HEK293T (cell line): ENCODE results near the gene KIAA1549.

Source experiments
- ARNT ChIP-seq: fragments of 450-650 bp; IDR thresholded peaks from 2 replicates; pipeline ENCODE4 v1.6.1; 2017; ENCODE audit warnings: mild to moderate bottlenecking
- CTBP1 ChIP-seq: fragments of 450-650 bp; IDR thresholded peaks from 2 replicates; pipeline ENCODE4 v1.6.1; 2016; ENCODE audit warnings: borderline replicate concordance
- FOXA1 ChIP-seq: fragments of 450-650 bp; IDR thresholded peaks from 2 replicates; pipeline ENCODE4 v1.6.1; 2016; ENCODE audit warnings: mild to moderate bottlenecking
- FOXK2 ChIP-seq: fragments of 450-650 bp; IDR thresholded peaks from 2 replicates; pipeline ENCODE4 v1.6.1; 2016; ENCODE audit warnings: mild to moderate bottlenecking
- FOXM1 ChIP-seq: fragments of 450-650 bp; IDR thresholded peaks from 2 replicates; pipeline ENCODE4 v1.6.1; 2017; ENCODE audit warnings: mild to moderate bottlenecking, borderline replicate concordance
- L3MBTL2 ChIP-seq: fragments of 450-650 bp; conservative IDR thresholded peaks from 2 replicates; pipeline ENCODE4 v1.6.1; 2016; ENCODE audit warnings: mild to moderate bottlenecking
- TARDBP ChIP-seq: fragments of 450-650 bp; IDR thresholded peaks from 2 replicates; pipeline ENCODE4 v1.6.1; 2016
- TF ChIP-seq, protein P1 (sequence below): fragments of 450-650 bp; IDR thresholded peaks from 2 replicates; pipeline ENCODE4 v1.6.1; 2016

DNA sequence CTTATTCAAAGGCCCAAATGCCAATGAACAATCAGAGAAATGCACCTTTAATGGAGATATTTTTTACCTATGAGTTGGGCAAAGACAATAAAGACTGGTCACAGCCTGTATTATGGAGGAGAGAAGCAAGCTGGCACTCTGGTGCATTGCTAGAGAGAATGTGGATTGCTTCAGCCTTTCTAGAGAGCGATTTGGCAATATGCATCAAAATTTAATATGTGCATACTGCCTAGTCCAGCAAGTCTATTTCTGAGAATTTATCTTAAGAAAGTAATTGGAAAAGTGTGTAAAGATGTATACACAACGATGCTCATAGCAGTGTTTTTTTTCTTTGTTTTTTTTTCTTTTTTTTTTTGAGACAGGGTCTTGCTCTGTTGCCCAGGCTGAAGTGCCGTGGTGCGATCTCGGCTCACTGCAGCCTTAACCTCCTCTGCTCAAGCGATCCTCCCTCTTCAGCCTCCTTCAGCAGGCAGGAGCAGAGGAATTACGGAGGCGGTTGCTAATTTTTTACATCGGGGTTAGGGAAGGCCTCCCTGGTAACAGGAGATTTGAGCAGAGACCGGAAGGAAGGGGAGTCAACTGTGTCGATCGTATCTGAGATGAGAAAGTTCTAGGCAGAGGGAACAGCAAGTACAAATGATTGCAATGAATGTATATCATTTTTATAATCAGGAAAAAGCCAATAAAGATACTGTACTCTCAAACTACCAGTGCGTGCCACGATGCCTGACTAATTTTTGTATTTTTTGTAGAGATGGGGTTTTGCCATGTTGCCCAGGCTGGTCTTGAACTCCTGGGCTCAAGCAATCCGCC lies 16.4 kb downstream of the KIAA1549 start:
- TF ChIP-seq ARNT (no peak), FOXK2 (no peak), FOXA1 (no peak), CTBP1 (no peak), FOXM1 (no peak), L3MBTL2 (no peak), TARDBP (no peak)
- TF ChIP-seq, protein P1, sequence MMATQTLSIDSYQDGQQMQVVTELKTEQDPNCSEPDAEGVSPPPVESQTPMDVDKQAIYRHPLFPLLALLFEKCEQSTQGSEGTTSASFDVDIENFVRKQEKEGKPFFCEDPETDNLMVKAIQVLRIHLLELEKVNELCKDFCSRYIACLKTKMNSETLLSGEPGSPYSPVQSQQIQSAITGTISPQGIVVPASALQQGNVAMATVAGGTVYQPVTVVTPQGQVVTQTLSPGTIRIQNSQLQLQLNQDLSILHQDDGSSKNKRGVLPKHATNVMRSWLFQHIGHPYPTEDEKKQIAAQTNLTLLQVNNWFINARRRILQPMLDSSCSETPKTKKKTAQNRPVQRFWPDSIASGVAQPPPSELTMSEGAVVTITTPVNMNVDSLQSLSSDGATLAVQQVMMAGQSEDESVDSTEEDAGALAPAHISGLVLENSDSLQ = no peak
